GM12872 (cell line): ENCODE measurements around the gene PLA2G4D.

Experiments used
- CTCF ChIP-seq: IDR thresholded peaks from 3 replicates; pipeline ENCODE4 v1.5.1; 2011; ENCODE audit warnings: low read depth, mild to moderate bottlenecking, low read length, moderate library complexity; ENCODE audit not compliant: insufficient read depth

Gene PLA2G4D

GRCh38 chr15:42108189-42108588 is 13.8 kb upstream of the PLA2G4D start:
- no peak for TF ChIP-seq CTCF

DNA sequence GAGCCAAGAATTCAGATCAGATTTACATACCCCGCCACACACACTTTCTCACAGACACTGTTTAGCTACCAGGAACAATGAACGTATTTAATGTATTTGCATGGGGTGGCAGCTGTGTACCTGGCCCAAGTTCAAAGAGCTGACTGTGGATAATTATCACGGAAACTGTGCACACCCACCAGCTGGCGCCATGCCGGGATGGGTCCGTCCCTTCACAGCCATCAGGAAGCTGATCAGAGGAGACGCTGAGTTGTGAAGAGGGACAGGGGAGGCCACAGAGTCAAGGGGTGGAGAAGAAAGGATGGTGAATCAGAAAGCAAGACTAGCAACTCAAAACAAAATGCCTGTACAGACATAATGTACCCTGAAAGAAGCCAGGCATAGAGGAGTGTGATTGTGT is 13.1 kb upstream of the PLA2G4D start:
- TF ChIP-seq CTCF, result no peak

DNA sequence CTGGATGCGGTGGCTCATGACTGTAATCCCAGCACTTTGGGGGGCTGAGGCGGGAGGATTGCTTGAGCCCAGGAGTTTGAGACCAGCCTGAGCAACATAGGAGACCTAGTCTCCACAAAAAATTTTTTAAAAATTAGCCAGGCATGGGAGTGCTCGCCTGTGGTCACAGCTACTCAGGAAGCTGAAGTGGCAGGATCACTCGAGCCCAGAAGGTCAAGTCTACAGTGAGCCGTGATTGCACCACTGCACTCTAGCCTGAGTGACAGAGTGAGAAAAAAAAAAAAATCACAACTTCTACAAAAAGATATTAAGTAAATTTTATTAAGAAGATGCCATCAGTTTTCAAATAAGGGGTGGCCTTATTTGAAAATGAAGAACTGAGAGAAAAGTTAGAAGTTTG is 11.9 kb upstream of the PLA2G4D start:
- no peak for TF ChIP-seq CTCF

DNA sequence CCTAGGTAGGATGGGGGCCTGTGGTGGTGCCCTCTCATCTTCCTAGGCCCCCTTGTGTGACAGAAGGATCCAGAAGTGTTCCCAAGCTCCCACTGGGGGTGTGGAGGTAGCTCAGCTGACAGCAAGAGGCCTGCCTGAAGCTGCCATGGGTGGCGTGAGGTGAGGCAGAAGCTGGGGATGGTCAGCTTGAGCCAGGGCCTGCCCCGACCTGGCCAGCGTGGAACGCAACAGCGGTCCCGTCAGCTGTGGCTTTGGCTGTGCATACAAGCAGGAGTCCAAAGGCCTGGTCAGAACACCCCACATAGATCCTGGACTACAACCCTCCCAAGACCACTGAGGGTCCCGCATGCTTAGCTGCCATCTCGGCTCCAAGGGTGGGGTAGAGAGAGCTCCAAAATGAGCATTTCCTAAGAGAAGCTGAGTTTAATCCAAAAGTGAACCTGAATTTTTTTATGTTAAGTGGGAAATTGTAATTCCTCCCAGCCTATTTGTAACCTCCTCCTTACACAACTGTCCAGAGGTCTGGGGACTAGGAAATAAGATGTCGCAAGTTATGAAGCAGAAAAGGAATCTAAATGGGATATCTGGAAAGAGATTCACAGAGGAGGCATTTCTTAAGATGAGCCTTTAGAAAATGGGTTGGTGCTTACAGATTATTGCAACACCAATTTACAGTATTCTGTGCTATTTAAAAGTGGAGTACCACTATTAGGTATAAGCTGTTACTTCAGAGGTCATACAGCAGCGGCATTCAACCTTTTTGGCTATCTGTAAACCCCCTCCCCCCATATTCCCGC is 9.9 kb upstream of the PLA2G4D start:
- no peak for TF ChIP-seq CTCF

GRCh38 chr15:42102646-42103235 is 8.4 kb upstream of the PLA2G4D start:
- no peak for TF ChIP-seq CTCF

- no peak for TF ChIP-seq CTCF
These were observed 7.5 kb upstream of the PLA2G4D start for GRCh38 chr15:42101861-42102260.

DNA sequence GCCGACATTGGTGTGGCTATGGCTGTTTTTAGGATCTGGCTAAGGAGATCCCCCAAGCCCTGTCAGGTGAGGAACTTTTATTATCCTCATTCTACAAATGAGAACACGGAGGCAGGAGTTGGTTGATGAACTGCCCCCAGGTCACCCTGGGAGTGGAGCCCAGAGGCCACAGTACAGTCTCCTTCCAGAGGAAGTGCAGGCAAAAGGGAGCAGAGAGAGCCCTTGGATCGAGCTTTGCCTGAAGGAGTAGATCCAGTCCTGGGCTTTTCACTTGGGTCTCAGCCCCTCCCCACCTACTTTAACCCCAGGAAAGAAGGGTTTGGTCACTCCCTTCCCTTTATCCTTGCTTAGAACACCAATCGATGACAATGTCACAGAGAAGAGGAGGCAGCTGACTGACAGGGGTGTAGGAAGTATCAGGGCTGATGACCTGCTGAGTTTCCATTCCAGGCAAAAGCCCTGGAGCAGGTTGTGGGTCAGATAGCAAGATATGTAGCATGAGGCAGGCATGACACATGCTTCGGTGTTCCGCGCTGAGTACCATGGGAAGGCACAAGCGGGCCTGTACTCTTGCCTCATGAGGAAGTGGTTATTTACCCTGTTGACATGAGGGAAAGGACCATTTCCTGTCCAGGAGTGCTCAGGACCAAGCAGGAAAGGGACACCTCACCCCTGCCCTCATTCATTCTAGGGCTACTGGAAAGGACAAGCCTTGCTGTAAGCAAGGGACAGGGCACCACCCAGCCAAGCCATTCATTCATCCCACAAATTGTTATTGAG is 5.8 kb upstream of the PLA2G4D start:
- TF ChIP-seq CTCF, result no peak
